DOHH2 (cell line): ENCODE measurements around the gene CHD9NB.
"Not testable (repeated sequence)": the region's sequence is repeated elsewhere in the genome, so short reads cannot be mapped to it uniquely, and the experiment has no call there.

Source experiments
- H3F3A ChIP-seq: fragments of 200-600 bp; sonication (generic), shearing (Covaris generic); 2 replicates; pipeline ENCODE4 v1.6.0; 2016; ENCODE audit warnings: antibody characterized with exemption, mild to moderate bottlenecking; ENCODE audit not compliant: control insufficient read depth, insufficient read depth
- H3K27ac ChIP-seq: fragments of 200-600 bp; sonication (generic); 2 replicates; pipeline ENCODE4 v1.5.1; 2014; ENCODE audit warnings: low read depth, mild to moderate bottlenecking, low read length, moderate library complexity
- H3K27me3 ChIP-seq: fragments of 200-600 bp; sonication (generic); 2 replicates; pipeline ENCODE4 v1.6.1; 2014; ENCODE audit warnings: mild to moderate bottlenecking, low read length, mixed read lengths; ENCODE audit not compliant: control insufficient read depth
- H3K36me3 ChIP-seq: fragments of 200-600 bp; sonication (generic); 2 replicates; pipeline ENCODE4 v1.6.1; 2014; ENCODE audit warnings: mild to moderate bottlenecking, low read length, moderate library complexity, mixed read lengths; ENCODE audit not compliant: control insufficient read depth
- H3K4me1 ChIP-seq: fragments of 200-600 bp; sonication (generic); 2 replicates; pipeline ENCODE4 v1.6.1; 2014; ENCODE audit warnings: mild to moderate bottlenecking, low read length, mixed read lengths; ENCODE audit not compliant: control insufficient read depth
- H3K4me2 ChIP-seq: fragments of 200-600 bp; sonication (generic); 2 replicates; pipeline ENCODE4 v1.6.0; 2014; ENCODE audit warnings: mild to moderate bottlenecking, low read length, moderate library complexity
- H3K4me3 ChIP-seq: fragments of 200-600 bp; sonication (generic); 2 replicates; pipeline ENCODE4 v1.5.1; 2014; ENCODE audit warnings: mild to moderate bottlenecking, low read length, mixed read lengths
- H3K79me2 ChIP-seq: fragments of 200-600 bp; sonication (generic); 2 replicates; pipeline ENCODE4 v1.6.1; 2014; ENCODE audit warnings: mild to moderate bottlenecking, low read length, mixed read lengths; ENCODE audit not compliant: control insufficient read depth
- H3K9me2 ChIP-seq: fragments of 200-600 bp; sonication (generic); replicated peaks from 2 replicates; pipeline ENCODE4 v1.6.1; 2014; ENCODE audit warnings: mild to moderate bottlenecking, low read length, mixed read lengths; ENCODE audit not compliant: control insufficient read depth
- H3K9me3 ChIP-seq: fragments of 200-600 bp; sonication (generic); 2 replicates; pipeline ENCODE4 v1.6.1; 2014; ENCODE audit warnings: antibody characterized with exemption, low read length, mixed read lengths; ENCODE audit not compliant: control insufficient read depth, insufficient read depth
- H4K20me1 ChIP-seq: fragments of 200-600 bp; sonication (generic); 2 replicates; pipeline ENCODE4 v1.6.0; 2014; ENCODE audit warnings: low read depth, mild to moderate bottlenecking, antibody characterized with exemption, low read length, moderate library complexity; ENCODE audit not compliant: control insufficient read depth, insufficient read depth
- EZH2phosphoT487 ChIP-seq: fragments of 200-600 bp; sonication (generic); IDR thresholded peaks from 2 replicates; pipeline ENCODE4 v1.6.1; 2017; ENCODE audit warnings: borderline replicate concordance, mild to moderate bottlenecking, antibody characterized with exemption, low read length, moderate library complexity, mixed read lengths
- TF ChIP-seq, protein P1 (sequence below): fragments of 200-600 bp; sonication (generic); IDR thresholded peaks from one replicate; pipeline ENCODE4 v1.5.1; 2014; ENCODE audit warnings: antibody characterized with exemption, mild to moderate bottlenecking, low read depth, low read length; ENCODE audit not compliant: poor library complexity, severe bottlenecking

Gene CHD9NB

DNA sequence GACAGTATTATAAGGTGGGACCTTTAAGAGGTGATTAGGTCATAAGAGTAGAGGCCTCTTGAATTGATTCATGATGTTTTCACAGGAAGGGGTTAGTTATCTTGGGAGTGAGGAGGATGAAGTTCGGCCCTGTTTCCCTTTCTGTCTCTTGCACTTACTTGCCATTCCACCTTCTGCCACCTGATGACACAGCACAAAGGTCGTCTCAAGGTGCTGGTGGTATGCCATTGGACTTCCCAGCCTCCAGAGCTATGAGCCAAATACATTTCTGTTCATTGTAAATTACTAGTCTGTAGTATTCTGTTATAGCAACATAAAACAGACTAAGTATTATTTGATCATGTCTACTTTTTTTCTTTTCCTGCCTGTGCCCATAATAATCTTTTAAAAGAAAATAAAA lies 25.6 kb upstream of the CHD9NB start:
- no peaks in the 10 kb centered on the region for H3F3A ChIP-seq
- H3K27ac ChIP-seq: no peak overlapping the region
- H3K4me1 ChIP-seq: no peaks in the 10 kb centered on the region

DNA sequence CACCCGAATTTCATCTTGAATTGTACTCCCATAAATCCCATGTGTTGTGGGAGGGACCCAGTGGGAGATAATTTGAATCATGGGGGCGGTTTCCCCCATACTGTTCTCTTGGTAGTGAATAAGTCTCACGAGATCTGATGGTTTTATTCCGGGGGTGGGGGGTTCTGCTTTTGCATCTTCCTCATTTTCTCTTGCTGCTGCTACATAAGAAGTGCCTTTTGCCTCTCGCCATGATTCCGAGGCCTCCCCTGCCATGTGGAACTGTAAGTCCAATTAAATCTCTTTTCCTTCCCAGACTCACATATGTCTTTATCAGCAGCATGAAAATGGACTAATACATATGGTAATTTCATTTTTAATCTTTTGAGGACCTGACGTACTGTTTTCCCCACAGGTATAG lies 22.8 kb upstream of the CHD9NB start:
- H3K27ac ChIP-seq, H3K4me2 ChIP-seq, H3K27me3 ChIP-seq, H3K4me3 ChIP-seq, H3K9me3 ChIP-seq, H3K9me2 ChIP-seq, H4K20me1 ChIP-seq, H3F3A ChIP-seq: not testable (repeated sequence)
- peaks cover 21% of the 10 kb centered on the region for H3K36me3 ChIP-seq
- H3K4me1 ChIP-seq: peaks cover 19% of the 10 kb centered on the region
- H3K79me2 ChIP-seq: peaks cover 80% of the 10 kb centered on the region

More for the DNA sequence above, 25.6 kb upstream of the CHD9NB start:
- Histone ChIP-seq H3K27me3 (no peaks in the 10 kb centered on the region), H3K4me2 (no peak overlapping the region), H4K20me1 (peaks cover 7% of the 10 kb centered on the region; the same call in 1 of the 2 replicates), H3K4me3 (no peak overlapping the region), H3K79me2 (peaks cover 72% of the 10 kb centered on the region), H3K9me3 (peaks cover under 1% of the 10 kb centered on the region; the same call in 1 of the 2 replicates), H3K36me3 (peaks cover 10% of the 10 kb centered on the region), H3K9me2 (no peaks in the 10 kb centered on the region)
- TF ChIP-seq EZH2phosphoT487: no peak
- TF ChIP-seq, protein P1, sequence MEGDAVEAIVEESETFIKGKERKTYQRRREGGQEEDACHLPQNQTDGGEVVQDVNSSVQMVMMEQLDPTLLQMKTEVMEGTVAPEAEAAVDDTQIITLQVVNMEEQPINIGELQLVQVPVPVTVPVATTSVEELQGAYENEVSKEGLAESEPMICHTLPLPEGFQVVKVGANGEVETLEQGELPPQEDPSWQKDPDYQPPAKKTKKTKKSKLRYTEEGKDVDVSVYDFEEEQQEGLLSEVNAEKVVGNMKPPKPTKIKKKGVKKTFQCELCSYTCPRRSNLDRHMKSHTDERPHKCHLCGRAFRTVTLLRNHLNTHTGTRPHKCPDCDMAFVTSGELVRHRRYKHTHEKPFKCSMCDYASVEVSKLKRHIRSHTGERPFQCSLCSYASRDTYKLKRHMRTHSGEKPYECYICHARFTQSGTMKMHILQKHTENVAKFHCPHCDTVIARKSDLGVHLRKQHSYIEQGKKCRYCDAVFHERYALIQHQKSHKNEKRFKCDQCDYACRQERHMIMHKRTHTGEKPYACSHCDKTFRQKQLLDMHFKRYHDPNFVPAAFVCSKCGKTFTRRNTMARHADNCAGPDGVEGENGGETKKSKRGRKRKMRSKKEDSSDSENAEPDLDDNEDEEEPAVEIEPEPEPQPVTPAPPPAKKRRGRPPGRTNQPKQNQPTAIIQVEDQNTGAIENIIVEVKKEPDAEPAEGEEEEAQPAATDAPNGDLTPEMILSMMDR: no peak

DNA sequence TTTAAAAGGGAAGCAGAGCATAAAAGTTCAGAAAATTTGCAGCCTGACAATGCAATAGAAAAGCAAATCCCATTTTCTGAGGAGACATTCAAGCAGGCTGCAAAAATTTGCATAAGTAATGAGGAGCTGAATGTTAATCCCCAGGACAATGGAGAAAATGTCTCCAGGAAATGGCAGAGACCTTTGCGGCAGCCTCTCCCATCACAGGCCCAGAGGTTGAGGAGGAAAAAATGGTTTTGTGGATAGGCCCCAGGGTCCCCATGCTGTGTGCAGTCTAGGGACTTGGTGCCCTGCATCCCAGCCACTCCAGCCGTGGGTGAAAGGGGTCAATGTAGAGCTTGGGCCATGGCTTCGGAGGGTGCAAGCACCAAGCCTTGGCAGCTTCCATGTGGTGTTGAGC lies 21.6 kb upstream of the CHD9NB start:
- H4K20me1 ChIP-seq, H3K27me3 ChIP-seq, H3K9me3 ChIP-seq, H3K4me2 ChIP-seq, H3K9me2 ChIP-seq, H3K27ac ChIP-seq, H3K4me3 ChIP-seq, H3F3A ChIP-seq: not testable (repeated sequence)
- Histone ChIP-seq H3K79me2 (peaks cover 80% of the 10 kb centered on the region), H3K36me3 (peaks cover 27% of the 10 kb centered on the region), H3K4me1 (peaks cover 30% of the 10 kb centered on the region)

DNA sequence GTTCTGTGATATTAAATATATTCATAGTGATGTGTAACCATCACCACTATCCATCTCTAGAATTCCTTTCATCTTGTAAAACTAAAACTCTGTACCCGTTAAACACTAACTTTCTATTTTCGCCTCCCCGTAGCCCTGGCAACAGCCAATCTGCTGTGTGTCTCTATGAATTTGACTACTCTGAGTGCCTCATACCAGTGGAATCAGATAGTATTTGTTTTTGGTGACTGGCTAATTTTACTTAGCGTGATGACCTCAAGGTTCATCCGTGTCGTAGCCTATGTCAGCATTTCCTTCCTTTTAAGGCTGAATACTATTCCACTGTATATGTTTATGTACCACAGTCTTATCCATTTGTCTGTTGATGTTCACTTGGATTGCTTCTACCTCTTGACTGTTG lies 20.3 kb upstream of the CHD9NB start:
- Histone ChIP-seq H3K36me3 (peaks cover 38% of the 10 kb centered on the region), H4K20me1 (no peaks in the 10 kb centered on the region), H3K4me3 (no peak overlapping the region), H3K79me2 (peaks cover 78% of the 10 kb centered on the region), H3F3A (peaks cover 4% of the 10 kb centered on the region; the same call in 1 of the 2 replicates), H3K4me2 (no peak overlapping the region), H3K4me1 (peaks cover 39% of the 10 kb centered on the region), H3K9me2 (no peaks in the 10 kb centered on the region), H3K27ac (no peak overlapping the region), H3K27me3 (no peaks in the 10 kb centered on the region), H3K9me3 (peaks cover 3% of the 10 kb centered on the region; the same call in 1 of the 2 replicates)
- TF ChIP-seq, protein P1: no peak
